ENCODE results near the gene ELOVL3. TPM values are rescaled to one million over a fixed set of nuclear protein-coding genes. Genes with fewer than 3 reads are reported as not detected.

ELOVL3 gene
- total and polyA plus RNA-seq, 2 of the 13 experiments (the other 11 are each of a cell fraction or from before 2014, with no cell fraction given), result 0.58 to 0.69 TPM

DNA sequence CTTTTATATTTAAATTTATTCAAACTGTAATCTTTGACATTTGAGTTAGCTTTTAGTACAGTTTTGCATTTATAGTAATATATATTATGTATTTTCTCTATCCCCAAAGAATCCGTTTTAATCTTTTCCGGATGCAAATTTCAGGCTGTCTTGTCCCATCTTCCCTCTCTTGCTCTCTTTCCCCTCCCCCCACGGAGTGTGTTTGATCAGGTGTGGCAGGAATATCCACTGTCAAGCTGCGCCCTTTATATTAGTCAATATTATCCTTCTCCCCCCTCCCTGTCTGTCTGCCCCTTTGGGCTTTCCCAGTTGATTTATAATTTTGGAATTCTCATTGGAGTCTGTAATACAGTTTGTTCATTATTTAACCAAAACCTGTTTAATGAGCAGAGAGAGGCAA lies 38.3 kb downstream of the ELOVL3 start:
- ChIA-PET POLR2A (interaction anchor here (0.7 kb wide), 1 partner anchor 112 kb away, joined by 3 read pairs; the partner anchor contains the start of gene NOLC1), CTCF (ENCODE audit: low intra/inter-chr PET ratio, low total read pairs) (no interaction called here)
- no peak for DNase-seq (ENCODE audit: low spot score)
- Histone ChIP-seq H3K27ac (ENCODE audit: extremely low read length, insufficient read depth, low read length) (no peak overlapping the region), H3K4me2 (ENCODE audit: low read depth, low read length) (no peak overlapping the region), H3K27me3 (ENCODE audit: control insufficient read depth in 1 of 2, insufficient read depth in 2 of 2, low read length in 2 of 2) (no peaks in the 10 kb centered on the region), H3K4me3 (replicated peaks in 1 of 3; ENCODE audit: insufficient read depth in 1 of 3, low read depth in 2 of 3, low read length in 3 of 3) (no peak overlapping the region), H3K79me2 (ENCODE audit: insufficient read depth, low read length) (peaks cover 24% of the 10 kb centered on the region), H3K36me3 (replicated peaks in 1 of 2; ENCODE audit: control insufficient read depth in 1 of 2, insufficient read depth in 2 of 2, low read length in 2 of 2) (peaks cover 5 to 52% of the 10 kb centered on the region in 2 experiments), H4K20me1 (ENCODE audit: insufficient read depth, low read length) (peaks cover 7% of the 10 kb centered on the region; the same call in 1 of the 2 replicates), H2AFZ (ENCODE audit: low read length) (no peak overlapping the region), H3K4me1 (ENCODE audit: insufficient read depth, low read length) (peaks cover 16% of the 10 kb centered on the region), H3K9me3 (ENCODE audit: low read length) (no peaks in the 10 kb centered on the region), H3K9ac (ENCODE audit: insufficient read depth, low read depth, low read length) (no peak overlapping the region)
- WGBS (ENCODE audit: low lambda C conversion rate), result 94% methylated on average over 4 of the region's 4 CpGs
- no peak for ATAC-seq
- TF ChIP-seq SOX13 (IDR thresholded peaks at IDR 0.05), result no peak
- no peak for TF ChIP-seq SOX13 (CRISPR knock-in tag; conservative IDR thresholded peaks at IDR 0.05 in 1 of 2, IDR thresholded peaks at IDR 0.05 in 1 of 2)
- TF ChIP-seq, protein P1, sequence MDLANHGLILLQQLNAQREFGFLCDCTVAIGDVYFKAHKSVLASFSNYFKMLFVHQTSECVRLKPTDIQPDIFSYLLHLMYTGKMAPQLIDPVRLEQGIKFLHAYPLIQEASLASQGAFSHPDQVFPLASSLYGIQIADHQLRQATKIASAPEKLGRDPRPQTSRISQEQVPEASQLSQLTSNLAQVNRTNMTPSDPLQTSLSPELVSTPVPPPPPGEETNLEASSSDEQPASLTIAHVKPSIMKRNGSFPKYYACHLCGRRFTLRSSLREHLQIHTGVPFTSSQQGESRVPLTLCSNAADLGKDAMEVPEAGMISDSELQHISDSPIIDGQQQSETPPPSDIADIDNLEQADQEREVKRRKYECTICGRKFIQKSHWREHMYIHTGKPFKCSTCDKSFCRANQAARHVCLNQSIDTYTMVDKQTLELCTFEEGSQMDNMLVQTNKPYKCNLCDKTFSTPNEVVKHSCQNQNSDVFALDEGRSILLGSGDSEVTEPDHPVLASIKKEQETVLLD (CRISPR knock-in tag; IDR thresholded peaks at IDR 0.05; ENCODE audit: low read depth), result no peak
- BruUV-seq (replicated peaks), result no TSS peak
- intact Hi-C loops (cut with micrococcal nuclease; ENCODE audit: unreplicated experiment), result no loop called here
- no peak for FAIRE-seq
- in situ Hi-C loops (cut with HindIII; ENCODE audit: extremely low pct_ligation_motif_present, low pct_unique_long_range_greater_than_20kb), result no loop called here

DNA sequence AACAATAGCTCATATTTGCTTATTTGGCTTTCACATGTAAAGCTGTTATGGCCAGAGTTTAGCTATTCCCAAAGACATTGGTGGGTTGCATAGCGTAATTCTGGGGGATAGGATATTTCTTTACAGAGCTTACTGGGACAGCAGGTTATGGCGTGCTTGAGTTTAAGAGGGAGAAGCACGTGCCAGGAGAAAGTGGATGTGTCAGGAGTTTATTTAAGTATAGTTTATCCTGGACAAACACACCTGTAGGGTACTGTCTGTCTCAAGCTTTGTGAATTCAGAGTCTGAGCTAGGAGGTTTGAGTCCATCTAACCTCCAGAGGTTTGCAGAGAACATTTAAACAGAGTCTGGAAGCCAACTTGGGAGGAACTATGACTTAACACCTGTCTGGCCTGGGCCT lies 40.6 kb downstream of the ELOVL3 start:
- DNase-seq (ENCODE audit: low spot score), result no peak
- no peak for TF ChIP-seq MBNL3 (CRISPR knock-in tag; conservative IDR thresholded peaks at IDR 0.05)
- TF ChIP-seq, protein P2, sequence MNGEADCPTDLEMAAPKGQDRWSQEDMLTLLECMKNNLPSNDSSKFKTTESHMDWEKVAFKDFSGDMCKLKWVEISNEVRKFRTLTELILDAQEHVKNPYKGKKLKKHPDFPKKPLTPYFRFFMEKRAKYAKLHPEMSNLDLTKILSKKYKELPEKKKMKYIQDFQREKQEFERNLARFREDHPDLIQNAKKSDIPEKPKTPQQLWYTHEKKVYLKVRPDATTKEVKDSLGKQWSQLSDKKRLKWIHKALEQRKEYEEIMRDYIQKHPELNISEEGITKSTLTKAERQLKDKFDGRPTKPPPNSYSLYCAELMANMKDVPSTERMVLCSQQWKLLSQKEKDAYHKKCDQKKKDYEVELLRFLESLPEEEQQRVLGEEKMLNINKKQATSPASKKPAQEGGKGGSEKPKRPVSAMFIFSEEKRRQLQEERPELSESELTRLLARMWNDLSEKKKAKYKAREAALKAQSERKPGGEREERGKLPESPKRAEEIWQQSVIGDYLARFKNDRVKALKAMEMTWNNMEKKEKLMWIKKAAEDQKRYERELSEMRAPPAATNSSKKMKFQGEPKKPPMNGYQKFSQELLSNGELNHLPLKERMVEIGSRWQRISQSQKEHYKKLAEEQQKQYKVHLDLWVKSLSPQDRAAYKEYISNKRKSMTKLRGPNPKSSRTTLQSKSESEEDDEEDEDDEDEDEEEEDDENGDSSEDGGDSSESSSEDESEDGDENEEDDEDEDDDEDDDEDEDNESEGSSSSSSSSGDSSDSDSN (CRISPR knock-in tag; IDR thresholded peaks at IDR 0.05), result no peak
- TF ChIP-seq ZNF780A (CRISPR knock-in tag; IDR thresholded peaks at IDR 0.05), result no peak
- TF ChIP-seq KLF6 (CRISPR knock-in tag; IDR thresholded peaks at IDR 0.05), result no peak
- no peak for TF ChIP-seq ADNP (CRISPR knock-in tag; IDR thresholded peaks at IDR 0.05)
- Histone ChIP-seq H3K27ac (ENCODE audit: extremely low read length, insufficient read depth, low read length) (no peak overlapping the region), H3K36me3 (replicated peaks in 1 of 2; ENCODE audit: control insufficient read depth in 1 of 2, insufficient read depth in 2 of 2, low read length in 2 of 2) (peaks cover 2 to 35% of the 10 kb centered on the region in 2 experiments; a peak in 4 of 5 replicates), H2AFZ (ENCODE audit: low read length) (no peak overlapping the region), H3K4me1 (ENCODE audit: insufficient read depth, low read length) (peaks cover 16% of the 10 kb centered on the region), H3K27me3 (ENCODE audit: control insufficient read depth in 1 of 2, insufficient read depth in 2 of 2, low read length in 2 of 2) (no peaks in the 10 kb centered on the region), H3K4me2 (ENCODE audit: low read depth, low read length) (no peak overlapping the region), H3K4me3 (replicated peaks in 1 of 3; ENCODE audit: insufficient read depth in 1 of 3, low read depth in 2 of 3, low read length in 3 of 3) (no peak overlapping the region), H4K20me1 (ENCODE audit: insufficient read depth, low read length) (peaks cover 7% of the 10 kb centered on the region; the same call in 1 of the 2 replicates), H3K79me2 (ENCODE audit: insufficient read depth, low read length) (peaks cover 24% of the 10 kb centered on the region), H3K9ac (ENCODE audit: insufficient read depth, low read depth, low read length) (no peak overlapping the region), H3K9me3 (ENCODE audit: low read length) (no peaks in the 10 kb centered on the region)
- 94% methylated on average over 3 of the region's 3 CpGs for WGBS (ENCODE audit: low lambda C conversion rate)
- ChIA-PET CTCF (ENCODE audit: low intra/inter-chr PET ratio, low total read pairs) (no interaction called here), POLR2A (interaction anchor here (1.0 kb wide), 1 partner anchor 21 kb away, joined by 3 read pairs; the partner anchor contains the start of gene GBF1)
- ATAC-seq, result no peak
- no peak for FAIRE-seq
- no TSS peak for BruUV-seq (replicated peaks)
- intact Hi-C loops (cut with micrococcal nuclease; ENCODE audit: unreplicated experiment) (no loop called here), in situ Hi-C loops (cut with HindIII; ENCODE audit: extremely low pct_ligation_motif_present, low pct_unique_long_range_greater_than_20kb) (no loop called here)

Data from HepG2 (cell line).